Thymus (tissue), 11 donors: ENCODE results near the gene C11orf52. TPM values are rescaled to one million over a fixed set of nuclear protein-coding genes. Genes with fewer than 3 reads are reported as not detected.

Experiments
- DNase-seq, 9 donors: peaks; one replicate each; pipeline ENCODE4 v3.0.0-alpha.2; 2013; ENCODE audit warnings: low spot score in 9 of 9, low read depth in 6 of 9, missing footprints in 1 of 9
- H3K27ac ChIP-seq, 2 donors: one replicate each; pipeline ENCODE4 v1.5.1; 2013; ENCODE audit warnings: control low read depth in 1 of 2, low read depth in 1 of 2, low read length in 1 of 2, mild to moderate bottlenecking in 1 of 2, moderate library complexity in 1 of 2
- H3K27me3 ChIP-seq, 2 donors: one replicate each; pipeline ENCODE4 v1.5.1; 2013; ENCODE audit warnings: low read length in 1 of 2; ENCODE audit not compliant: control insufficient read depth in 2 of 2, insufficient read depth in 1 of 2
- H3K36me3 ChIP-seq, 2 donors: one replicate each; pipeline ENCODE4 v1.5.1; 2013; ENCODE audit warnings: low read length in 1 of 2, mild to moderate bottlenecking in 1 of 2, moderate library complexity in 1 of 2; ENCODE audit not compliant: control insufficient read depth in 2 of 2, insufficient read depth in 2 of 2
- H3K4me1 ChIP-seq, 2 donors: one replicate each; pipeline ENCODE4 v1.5.1; 2013; ENCODE audit warnings: low read length in 2 of 2; ENCODE audit not compliant: control insufficient read depth in 2 of 2, insufficient read depth in 2 of 2
- H3K4me3 ChIP-seq, 2 donors: one replicate each; pipeline ENCODE4 v1.5.1; 2013; ENCODE audit warnings: low read length in 2 of 2, control low read depth in 1 of 2, mild to moderate bottlenecking in 1 of 2
- H3K9me3 ChIP-seq, 2 donors: one replicate each; pipeline ENCODE4 v1.5.1; 2013; ENCODE audit warnings: low read length in 1 of 2, mild to moderate bottlenecking in 1 of 2; ENCODE audit not compliant: control insufficient read depth in 2 of 2, insufficient read depth in 1 of 2
- WGBS: extraction: QIAGEN DNeasy Blood & Tissue Kit; methylation state at CpG from one replicate; pipeline ENCODE4 v1.1.7; 2013; 5-methylcytosine and 5-hydroxymethylcytosine counted together
- polyA plus RNA-seq: library from polyadenylated mRNA; stranded (reverse); fragments of 200-250 nt; gene quantifications from one replicate; pipeline ENCODE4 v1.2.3, GENCODE V29; 2013
- total RNA-seq: library from RNA; stranded (reverse); fragments of 120-200 nt; gene quantifications from one replicate; pipeline ENCODE4 v1.2.4, GENCODE V29; 2013
- donor health status: healthy.

The C11orf52 gene
- total and polyA plus RNA-seq, 2 donors = 1.3 to 3.6 TPM

GRCh38 chr11:111975076-111975806 is 56.5 kb downstream of the C11orf52 start:
- Histone ChIP-seq H3K4me1 (peaks cover 5 to 6% of the 10 kb centered on the region in 2 donors), H3K27me3 (peaks cover 2 to 29% of the 10 kb centered on the region in 2 donors)
- no peak for DNase-seq

DNA sequence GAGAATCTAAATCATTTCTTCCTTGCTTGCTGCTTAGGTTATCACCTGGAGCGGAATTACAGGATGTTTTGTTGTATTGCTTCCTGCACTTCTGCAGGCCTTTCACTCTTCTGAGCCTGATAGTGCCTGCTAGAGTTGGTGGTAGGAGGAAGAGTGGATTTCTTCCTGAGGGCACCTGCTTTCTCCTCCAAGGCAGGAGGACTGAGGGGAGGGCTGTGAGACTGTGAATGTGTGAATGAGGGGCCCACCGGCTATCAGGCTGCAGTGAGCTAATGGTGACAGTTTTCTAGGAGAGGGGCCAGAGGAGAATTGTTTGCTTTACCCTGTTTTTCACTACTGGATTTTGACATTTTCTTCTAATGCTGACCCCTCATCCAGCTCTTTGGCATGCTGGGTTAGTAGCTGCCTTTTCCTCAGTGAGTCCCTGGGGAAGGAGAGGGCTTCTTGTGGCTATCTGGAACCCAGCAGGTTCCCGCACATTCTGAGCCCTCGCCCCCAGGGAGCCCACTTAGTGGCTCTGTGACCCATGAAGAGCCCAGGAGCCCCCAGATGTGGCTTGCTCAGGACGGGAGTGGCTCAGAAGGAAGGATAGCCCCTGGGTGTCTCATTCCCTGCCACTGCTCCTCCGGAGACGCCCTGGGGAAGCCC is 57.5 kb downstream of the C11orf52 start:
- H3K9me3 ChIP-seq = no peaks in the 10 kb centered on the region
- H3K27me3 ChIP-seq = peaks cover 2 to 29% of the 10 kb centered on the region in 2 donors
- no peak overlapping the region for H3K4me3 ChIP-seq
- 98% methylated on average over 7 of the region's 7 CpGs for WGBS
- DNase-seq = no peak
- no peak overlapping the region for H3K27ac ChIP-seq
- peaks cover 5 to 6% of the 10 kb centered on the region in 2 donors for H3K4me1 ChIP-seq
- H3K36me3 ChIP-seq = no peaks in the 10 kb centered on the region

More at GRCh38 chr11:111975076-111975806, 56.5 kb downstream of the C11orf52 start:
- H3K9me3 ChIP-seq = no peaks in the 10 kb centered on the region
- H3K4me3 ChIP-seq = no peak overlapping the region
- H3K27ac ChIP-seq = no peak overlapping the region
- WGBS = 94% methylated on average over 2 of the region's 2 CpGs
- no peaks in the 10 kb centered on the region for H3K36me3 ChIP-seq

Other genes starting within 250 kb of the C11orf52 start
- 15.4 TPM for gene PPP2R1B, start 152.5 kb upstream of the C11orf52 start, total RNA-seq
- 10.5 TPM for gene PPP2R1B, start 152.5 kb upstream of the C11orf52 start, polyA plus RNA-seq
- 22.7 TPM for gene ALG9, start 47.3 kb upstream of the C11orf52 start, total RNA-seq
- gene ALG9, start 47.3 kb upstream of the C11orf52 start, polyA plus RNA-seq = 31.0 TPM
- 3.7 TPM for gene FDXACB1, start 39.7 kb upstream of the C11orf52 start, total RNA-seq
- gene FDXACB1, start 39.7 kb upstream of the C11orf52 start, polyA plus RNA-seq = 4.5 TPM
- 24.0 TPM for gene CFAP68, start 39.4 kb upstream of the C11orf52 start, total RNA-seq
- 36.4 TPM for gene CFAP68, start 39.4 kb upstream of the C11orf52 start, polyA plus RNA-seq
- gene CRYAB, start 7.1 kb upstream of the C11orf52 start, total RNA-seq = 4.2 TPM
- gene CRYAB, start 7.1 kb upstream of the C11orf52 start, polyA plus RNA-seq = 116 TPM
- gene HSPB2, start 6.2 kb upstream of the C11orf52 start, total RNA-seq = 0.19 TPM
- 2.4 TPM for gene HSPB2, start 6.2 kb upstream of the C11orf52 start, polyA plus RNA-seq
- gene DIXDC1, start 18.4 kb downstream of the C11orf52 start, total RNA-seq = 2.8 TPM
- 2.8 TPM for gene DIXDC1, start 18.4 kb downstream of the C11orf52 start, polyA plus RNA-seq
- 28.8 TPM for gene DLAT, start 106.5 kb downstream of the C11orf52 start, total RNA-seq
- 13.3 TPM for gene DLAT, start 106.5 kb downstream of the C11orf52 start, polyA plus RNA-seq
- gene PIH1D2, start 155.1 kb downstream of the C11orf52 start, total RNA-seq = 1.6 TPM
- 1.4 TPM for gene PIH1D2, start 155.1 kb downstream of the C11orf52 start, polyA plus RNA-seq
- 27.0 TPM for gene NKAPD1, start 155.4 kb downstream of the C11orf52 start, total RNA-seq
- 23.3 TPM for gene NKAPD1, start 155.4 kb downstream of the C11orf52 start, polyA plus RNA-seq
- gene TIMM8B, start 167.8 kb downstream of the C11orf52 start, total RNA-seq = 105 TPM
- 81.6 TPM for gene TIMM8B, start 167.8 kb downstream of the C11orf52 start, polyA plus RNA-seq
- 95.1 TPM for gene SDHD, start 168.0 kb downstream of the C11orf52 start, total RNA-seq
- 132 TPM for gene SDHD, start 168.0 kb downstream of the C11orf52 start, polyA plus RNA-seq
- 7.3 TPM for gene IL18, start 245.2 kb downstream of the C11orf52 start, total RNA-seq
- gene IL18, start 245.2 kb downstream of the C11orf52 start, polyA plus RNA-seq = 22.4 TPM
- gene TEX12, start 248.5 kb downstream of the C11orf52 start, total RNA-seq = 0.09 TPM
- gene TEX12, start 248.5 kb downstream of the C11orf52 start, polyA plus RNA-seq = 0.37 TPM